Stimulated activated CD8-positive, alpha-beta memory T cell treated with anti-CD3 and anti-CD28 coated beads, Interleukin-12 subunit alpha, Interleukin-12 subunit beta, amount 100 ng/mL, for 4 hours (primary cell): ENCODE data around the gene AEBP1.

Experiments used
- DNase-seq: peaks from one replicate; pipeline ENCODE4 v3.0.0-alpha.2; 2020; ENCODE audit warnings: low read depth

The AEBP1 gene

DNA sequence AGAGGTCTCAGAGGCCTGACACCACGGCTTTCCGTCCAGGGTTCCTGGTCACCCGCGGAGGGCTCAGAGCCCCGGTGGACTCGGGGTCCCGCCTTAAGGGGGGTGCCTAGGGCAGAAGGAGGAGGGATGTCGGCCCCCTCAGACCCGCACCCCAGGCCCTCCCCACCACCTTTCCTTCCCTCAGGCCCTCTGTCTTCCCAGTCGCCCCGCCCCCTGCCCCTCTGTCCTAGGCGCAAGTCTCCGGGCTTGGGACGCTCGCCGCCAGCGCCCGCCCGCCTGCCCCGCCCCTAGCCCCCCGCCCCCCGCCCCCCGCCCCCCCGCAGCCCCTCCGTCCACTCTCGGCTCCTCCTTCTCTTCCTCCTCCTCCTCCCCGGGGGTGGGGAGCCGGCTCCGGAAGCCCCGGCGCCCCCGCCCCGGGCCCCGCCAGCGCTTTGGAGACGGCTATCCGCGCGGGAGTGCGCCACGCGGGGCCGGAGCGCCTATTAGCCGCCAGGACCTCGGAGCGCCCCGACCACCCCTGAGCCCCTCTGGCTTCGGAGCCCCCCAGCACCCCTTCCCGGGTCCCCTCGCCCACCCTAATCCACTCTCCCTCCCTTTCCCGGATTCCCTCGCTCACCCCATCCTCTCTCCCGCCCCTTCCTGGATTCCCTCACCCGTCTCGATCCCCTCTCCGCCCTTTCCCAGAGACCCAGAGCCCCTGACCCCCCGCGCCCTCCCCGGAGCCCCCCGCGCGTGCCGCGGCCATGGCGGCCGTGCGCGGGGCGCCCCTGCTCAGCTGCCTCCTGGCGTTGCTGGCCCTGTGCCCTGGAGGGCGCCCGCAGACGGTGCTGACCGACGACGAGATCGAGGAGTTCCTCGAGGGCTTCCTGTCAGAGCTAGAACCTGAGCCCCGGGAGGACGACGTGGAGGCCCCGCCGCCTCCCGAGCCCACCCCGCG is at the start of gene AEBP1:
TSS of gene AEBP1 (plus strand) at position 423 of the 937 bp plus-strand sequence. CDS start at position 744, 321 bp downstream.
- no peak for DNase-seq

DNA sequence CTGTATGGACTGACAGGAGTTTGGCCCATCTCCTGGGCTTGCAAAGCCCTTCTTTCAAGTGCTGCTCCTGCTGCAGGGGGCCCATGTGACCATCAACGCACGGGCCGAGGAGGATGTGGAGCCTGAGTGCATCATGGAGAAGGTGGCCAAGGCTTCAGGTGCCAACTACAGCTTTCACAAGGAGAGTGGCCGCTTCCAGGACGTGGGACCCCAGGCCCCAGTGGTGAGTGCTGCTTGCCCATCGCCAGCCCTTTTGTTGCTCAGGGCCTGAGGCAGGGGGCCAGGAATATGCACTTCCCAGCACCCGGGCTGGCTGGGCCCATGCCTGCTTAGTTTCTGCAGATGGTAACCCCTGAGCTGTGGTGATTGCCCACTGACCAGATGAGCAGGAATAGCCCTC is 47.5 kb upstream of the AEBP1 start:
- no peak for DNase-seq

DNA sequence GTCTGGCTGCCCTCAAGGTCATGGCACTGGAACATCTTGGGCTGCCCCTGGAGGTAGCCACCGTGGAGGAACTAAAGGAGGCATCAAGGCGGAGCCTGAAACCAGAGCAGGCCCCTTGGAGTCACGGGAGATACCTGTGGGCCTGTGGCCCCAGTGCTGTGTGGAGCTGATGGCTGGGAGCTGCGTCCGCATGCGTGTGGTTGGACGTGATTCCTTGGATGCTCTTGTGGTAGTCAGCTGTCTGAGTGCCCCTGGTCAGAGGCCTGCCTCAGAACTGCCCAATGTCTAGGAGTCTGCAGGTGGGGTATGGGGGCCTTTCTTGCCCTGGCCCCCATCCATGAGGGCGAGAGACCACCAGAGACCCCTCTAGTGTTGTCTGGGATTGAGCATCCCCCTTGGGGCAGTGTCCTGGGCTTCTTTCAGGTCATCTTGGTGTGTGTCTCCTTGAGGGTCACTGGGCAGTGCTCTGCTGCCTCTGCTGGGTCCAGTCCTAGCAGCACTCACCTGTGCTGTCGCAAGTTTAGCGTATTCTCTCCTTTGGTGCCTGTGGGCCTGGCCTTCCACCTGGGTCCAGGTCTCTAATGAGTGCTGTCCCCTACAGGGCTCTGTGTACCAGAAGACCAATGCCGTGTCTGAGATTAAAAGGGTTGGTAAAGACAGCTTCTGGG is 46.8 kb upstream of the AEBP1 start:
- DNase-seq, result no peak

DNA sequence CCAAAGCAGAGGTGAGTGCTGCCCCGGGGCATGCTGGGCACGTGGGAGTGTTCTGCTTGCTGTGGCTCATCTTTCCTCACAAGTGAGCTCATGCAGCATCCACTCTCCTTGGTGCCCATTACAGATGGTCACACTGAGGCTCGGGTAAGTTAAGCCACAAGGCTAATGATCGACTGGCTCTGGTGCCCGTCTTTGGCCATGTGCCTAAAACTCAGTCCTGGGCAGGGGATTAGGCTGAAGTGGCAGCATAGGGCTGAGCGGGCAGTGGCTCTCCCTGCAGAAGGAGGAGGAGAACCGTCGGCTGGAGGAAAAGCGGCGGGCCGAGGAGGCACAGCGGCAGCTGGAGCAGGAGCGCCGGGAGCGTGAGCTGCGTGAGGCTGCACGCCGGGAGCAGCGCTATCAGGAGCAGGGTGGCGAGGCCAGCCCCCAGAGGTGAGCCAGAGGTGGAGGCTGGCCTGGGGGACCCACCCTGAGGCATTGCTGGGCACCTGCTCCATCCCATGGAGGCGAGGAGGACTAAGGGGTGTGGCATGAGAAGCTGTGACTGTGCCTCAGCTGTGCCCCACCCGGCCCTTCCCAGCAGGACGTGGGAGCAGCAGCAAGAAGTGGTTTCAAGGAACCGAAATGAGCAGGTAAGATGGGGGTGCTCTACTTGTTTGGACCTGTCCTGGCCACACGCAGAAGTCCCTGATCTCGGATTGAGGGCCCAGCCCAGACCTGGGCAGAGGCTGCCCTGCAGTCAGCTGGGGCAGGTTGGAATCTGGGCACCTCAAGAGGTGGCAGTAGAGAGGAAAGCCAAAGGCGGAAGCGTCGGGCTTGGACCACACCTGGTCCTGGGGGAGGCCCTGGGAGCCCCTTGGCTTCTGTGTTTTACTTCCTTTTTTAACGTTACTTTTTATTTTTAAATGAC is 46.0 kb upstream of the AEBP1 start:
- no peak for DNase-seq

DNA sequence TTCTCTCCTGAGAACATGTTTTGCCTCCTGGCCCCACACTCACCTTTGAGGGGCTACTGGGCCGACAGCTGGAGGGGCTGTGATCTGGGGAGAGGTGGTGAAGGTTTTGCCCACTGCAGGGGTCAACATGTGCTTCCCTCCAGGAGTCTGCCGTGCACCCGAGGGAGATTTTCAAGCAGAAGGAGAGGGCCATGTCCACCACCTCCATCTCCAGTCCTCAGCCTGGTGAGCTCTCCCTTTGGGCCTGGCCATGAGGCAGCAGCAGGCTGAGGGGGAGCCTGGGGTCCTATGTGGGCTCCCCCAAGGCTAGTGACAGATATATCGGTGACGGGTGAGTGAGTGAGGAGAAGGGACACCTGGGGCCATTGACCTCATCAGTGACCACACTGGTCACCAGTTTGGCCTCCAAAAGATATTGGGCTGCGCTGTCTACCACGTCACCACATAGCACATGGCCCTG is 45.4 kb upstream of the AEBP1 start:
- DNase-seq, result no peak

DNA sequence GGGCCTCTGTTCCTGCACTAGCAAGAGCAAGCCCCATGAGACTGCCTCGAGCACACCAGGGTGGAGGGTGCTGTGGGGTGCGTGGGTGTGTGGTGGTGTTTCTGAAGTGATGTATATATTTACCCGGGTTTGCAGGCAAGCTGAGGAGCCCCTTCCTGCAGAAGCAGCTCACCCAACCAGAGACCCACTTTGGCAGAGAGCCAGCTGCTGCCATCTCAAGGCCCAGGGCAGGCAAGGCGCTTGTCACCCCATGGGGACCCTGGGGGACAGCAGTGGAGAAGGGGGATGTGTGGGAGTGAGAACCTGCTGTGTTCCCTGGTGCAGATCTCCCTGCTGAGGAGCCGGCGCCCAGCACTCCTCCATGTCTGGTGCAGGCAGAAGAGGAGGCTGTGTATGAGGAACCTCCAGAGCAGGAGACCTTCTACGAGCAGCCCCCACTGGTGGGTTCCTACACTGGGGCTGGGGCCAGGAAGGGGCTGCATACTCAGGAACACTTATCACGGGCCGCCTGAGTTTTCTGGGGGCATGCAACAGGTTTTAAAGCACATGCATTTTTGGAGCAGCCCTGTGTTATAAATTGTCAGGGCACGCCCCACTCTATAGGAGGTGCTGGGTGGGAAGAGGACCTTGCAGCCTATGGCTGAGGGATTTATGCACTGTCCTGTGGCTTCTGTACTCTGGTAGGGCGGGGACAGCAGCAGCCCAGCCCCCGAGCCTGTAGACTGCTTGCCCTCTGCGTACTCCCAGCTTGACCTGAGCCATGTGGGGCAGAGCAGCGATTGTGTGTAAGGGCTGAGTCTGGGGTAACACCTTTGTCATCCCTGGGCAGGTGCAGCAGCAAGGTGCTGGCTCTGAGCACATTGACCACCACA is 44.7 kb upstream of the AEBP1 start:
- no peak for DNase-seq

DNA sequence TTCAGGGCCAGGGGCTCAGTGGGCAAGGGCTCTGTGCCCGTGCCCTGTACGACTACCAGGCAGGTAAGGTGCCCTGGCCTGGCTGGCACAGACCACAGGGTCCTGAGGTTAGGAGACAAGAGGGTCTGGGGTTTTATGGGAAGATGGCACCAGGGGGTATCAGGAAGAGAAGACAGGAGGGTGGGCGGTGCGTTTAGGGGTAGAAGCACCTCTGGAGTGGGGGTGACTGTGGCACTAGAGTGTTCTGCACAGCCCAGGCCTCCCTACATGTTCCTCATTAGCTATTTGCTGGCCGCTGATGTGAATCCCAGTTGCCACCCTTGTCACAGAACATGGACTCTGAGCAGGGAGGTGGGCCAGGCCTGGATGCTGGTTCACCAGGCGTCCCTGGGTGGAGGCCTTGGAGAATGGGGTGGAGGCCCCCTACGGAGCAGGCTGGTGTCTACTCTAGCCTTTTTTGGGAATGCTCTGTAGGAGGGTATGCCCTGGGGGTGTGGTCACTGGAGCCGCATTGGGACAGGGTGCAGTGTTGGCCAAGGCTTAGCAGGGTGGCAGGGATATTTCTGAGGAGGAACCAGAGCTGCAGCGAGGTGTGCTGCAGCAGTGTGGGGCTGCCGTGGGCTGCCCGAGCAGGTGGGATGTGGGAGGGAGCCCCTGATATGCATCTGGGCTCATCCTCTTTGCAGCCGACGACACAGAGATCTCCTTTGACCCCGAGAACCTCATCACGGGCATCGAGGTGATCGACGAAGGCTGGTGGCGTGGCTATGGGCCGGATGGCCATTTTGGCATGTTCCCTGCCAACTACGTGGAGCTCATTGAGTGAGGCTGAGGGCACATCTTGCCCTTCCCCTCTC is 43.8 kb upstream of the AEBP1 start:
- no peak for DNase-seq

DNA sequence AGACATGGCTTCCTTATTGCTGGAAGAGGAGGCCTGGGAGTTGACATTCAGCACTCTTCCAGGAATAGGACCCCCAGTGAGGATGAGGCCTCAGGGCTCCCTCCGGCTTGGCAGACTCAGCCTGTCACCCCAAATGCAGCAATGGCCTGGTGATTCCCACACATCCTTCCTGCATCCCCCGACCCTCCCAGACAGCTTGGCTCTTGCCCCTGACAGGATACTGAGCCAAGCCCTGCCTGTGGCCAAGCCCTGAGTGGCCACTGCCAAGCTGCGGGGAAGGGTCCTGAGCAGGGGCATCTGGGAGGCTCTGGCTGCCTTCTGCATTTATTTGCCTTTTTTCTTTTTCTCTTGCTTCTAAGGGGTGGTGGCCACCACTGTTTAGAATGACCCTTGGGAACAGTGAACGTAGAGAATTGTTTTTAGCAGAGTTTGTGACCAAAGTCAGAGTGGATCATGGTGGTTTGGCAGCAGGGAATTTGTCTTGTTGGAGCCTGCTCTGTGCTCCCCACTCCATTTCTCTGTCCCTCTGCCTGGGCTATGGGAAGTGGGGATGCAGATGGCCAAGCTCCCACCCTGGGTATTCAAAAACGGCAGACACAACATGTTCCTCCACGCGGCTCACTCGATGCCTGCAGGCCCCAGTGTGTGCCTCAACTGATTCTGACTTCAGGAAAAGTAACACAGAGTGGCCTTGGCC is 43.0 kb upstream of the AEBP1 start:
- DNase-seq, result no peak

DNA sequence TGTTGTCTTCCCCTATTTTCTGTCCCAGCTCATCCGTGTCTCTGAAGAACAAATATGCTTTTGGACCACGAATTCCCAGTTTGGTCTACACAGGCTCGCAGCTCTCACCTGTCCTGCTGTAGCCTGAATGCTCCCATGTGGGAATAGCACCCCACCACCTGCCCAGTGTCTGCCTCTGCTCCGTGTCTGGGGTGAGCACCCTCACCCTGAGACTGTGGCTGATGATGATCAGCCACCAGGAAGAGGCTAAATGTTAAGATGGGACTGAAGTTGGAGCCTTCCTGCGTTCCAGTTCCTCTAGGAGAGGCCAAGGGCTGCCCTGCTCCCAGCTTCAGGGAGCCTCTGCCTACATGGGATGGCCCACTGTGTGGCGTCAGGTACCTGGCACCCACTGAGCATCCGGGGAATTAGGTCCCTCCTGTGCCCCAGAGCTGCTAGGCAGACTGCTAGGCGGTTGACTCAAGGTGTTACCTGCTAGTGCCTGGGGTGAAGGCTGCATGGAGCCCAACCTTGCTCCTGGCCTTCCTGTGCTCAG is 42.4 kb upstream of the AEBP1 start:
- no peak for DNase-seq

DNA sequence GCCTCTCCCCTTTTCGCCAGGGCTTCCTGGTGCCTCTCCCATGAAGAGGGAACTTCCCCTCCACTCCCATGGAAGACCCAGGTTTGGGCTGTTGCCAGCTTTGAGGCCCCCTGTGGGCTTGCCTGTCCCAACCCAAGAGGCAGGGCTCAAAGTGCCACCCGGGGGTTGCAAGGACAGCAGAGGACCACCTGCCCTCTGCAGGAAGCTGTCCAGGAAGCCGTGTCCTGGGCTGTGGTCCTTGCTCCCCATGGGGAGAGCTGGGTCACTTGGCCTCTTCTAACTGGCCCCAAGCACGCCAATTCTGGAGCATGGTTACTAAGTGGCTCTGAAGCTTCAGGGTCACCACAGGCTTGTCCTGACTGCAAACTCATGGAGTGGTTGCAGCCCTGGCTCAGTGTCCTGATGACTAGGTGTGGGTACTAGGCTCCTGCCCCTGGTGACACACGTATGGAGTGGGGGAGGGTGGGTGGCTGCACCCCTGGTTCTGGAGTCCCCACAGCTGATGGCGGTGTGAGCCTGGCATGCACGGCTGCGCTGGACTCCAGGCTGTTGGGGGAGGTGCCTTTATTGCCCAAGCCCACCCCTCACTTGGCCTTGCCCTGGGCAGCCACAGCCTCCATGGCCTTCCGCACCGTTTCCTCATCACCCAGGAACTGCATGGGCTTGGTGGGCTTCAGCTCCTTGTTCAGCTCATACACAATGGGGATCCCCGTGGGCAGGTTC is 41.8 kb upstream of the AEBP1 start:
- DNase-seq, result no peak

DNA sequence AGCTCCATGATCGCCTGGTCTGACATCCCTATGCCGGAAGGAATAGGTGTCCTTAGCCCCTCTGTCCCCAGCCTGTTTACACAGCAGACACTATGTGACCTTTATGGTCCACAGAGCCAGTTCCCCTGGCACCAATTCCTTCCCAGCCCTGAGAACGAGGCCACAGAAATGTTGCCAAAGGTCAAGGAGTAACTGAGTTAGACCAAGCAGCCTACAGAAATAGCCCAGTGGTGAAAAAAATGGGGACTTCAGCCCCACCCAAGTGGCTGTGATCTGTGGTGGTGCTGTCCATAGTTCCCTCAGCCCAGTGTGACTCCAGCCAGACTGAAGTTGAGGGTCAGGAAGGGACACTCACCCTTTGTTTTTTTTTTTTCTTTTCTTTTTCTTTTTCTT is 41.2 kb upstream of the AEBP1 start:
- DNase-seq, result no peak

DNA sequence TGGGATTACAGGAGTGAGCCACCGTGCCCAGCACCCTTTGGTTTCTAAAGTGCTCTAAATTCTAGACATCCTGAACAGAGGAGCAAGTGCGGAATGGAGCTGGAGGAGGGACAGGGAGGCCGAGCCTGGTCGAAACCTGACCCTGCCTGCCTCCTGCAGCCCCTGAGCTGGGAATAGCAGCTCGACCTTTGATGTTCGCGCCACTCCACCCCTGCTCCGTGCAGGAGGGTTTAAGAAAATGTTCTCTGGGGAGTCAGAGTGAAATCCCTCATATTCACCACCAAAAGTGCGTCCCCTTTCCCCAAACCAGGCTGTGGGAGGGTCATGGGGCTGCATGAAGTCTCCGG is 40.6 kb upstream of the AEBP1 start:
- no peak for DNase-seq

DNA sequence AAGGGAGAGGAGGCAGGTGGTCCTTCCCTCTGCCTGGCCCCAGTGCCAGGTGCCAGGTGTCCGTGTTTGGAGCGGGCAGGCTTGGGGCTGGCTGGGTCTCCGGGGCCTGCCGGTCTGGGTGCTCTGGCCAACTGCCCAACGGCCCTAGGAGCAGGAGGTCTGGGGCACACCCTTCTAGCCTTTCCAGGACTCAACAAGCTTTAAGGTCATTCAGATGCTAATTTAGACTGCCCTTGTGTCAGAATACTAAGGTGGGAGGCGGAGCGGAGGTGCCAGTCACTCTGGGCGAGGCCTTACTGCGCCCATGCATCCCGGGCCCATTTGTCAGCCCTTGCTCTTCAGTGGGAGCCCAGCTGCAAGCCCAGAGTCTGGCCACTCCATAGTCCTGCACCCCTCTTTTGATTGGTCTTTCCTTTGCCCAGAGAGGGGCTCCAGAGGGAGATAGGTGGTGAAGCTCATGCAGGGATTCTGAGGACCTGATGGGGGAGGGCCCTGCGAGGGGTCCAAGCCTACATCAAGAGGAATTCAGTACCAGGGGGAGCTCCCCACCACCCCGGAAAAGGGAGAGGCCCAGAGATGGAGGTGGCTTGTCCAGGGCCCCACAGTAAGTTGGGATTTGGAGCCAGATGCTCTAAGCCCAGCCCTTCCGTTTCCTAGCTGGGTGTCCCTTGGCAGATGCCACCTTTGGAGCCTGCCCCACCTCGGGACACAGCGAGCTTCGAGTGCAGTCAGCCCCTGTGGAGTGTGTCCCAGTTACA is 40.1 kb upstream of the AEBP1 start:
- DNase-seq, result no peak

DNA sequence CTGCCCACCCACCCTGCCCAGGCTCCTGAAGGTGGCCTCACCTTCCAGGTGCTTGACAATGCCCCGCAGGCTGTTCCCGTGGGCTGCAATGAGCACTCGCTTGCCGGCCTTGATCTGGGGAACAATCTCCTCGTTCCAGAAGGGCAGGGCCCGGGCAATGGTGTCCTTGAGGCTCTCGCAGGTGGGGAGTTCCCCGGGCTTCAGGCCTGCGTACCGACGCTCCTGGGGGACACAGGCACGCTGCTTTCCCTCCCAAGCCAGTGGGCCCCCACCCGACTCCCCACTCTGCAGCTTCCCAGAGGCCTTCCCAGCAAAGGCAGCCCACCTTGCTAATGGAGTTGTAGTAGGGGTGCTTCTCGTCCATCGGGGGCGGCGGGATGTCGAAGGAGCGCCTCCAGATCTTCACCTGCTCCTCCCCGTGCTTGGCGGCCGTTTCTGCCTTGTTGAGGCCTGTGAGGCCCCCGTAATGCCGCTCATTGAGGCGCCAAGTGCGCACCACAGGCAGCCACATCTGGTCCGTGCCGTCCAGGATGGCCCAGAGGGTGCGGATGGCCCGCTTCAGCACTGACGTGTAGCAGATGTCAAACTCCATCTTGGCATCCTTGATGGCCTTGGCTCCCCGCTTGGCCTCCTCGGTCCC is 39.2 kb upstream of the AEBP1 start:
- no peak for DNase-seq

DNA sequence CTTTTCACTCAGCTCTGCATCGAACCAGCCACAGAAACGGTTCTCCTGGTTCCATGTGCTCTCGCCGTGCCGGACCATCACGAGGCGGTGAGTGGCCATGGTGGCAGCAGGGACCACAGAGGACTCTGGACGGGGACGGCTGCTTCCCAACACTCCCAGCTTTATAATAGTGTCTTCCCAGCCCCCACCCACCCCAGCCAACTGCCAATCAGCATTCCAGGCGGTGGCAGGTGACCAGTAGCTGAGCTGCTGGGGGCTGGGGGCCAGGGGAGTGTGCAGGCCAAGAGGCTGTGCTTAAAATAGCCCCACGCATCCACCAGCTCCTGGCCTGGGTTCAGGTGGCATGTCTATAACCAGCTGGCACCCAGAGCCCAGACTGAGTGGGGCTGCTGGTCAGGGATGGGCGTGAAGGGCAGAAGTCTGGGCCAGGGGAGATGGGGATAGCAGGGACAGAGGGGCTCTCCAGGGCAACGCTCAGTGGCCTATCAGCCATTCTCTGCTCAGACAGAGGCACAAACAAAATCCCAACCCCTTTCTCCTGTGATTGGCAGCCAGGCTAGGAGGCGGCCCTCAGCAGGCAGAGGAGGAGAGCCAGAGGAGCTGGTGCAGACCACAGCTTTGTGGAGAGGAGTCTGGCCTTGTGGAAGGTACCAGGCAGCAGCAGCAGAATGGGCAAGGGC is 38.6 kb upstream of the AEBP1 start, which contains the start of gene PGAM2:
TSS of gene PGAM2 (minus strand) at position 137 of the 680 bp plus-strand sequence. CDS start at position 99, 38 bp downstream.
- no peak for DNase-seq

DNA sequence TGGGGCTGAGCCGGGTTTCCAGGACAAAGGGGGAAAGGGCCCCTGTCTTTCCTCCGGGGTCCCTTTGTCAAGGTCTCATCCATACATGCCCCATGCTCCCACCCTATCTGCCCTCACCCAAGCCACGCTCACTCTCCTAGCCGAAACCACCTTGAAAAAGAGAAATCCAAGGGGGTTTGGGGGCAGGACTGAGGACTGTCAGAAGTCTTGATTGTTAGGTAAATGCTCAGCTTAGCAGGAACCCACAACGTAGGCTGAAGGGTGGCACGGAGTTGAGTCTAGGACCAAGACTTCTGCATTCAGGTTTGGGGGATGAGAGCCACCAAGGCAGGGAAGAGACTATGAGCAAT is 38.1 kb upstream of the AEBP1 start:
- no peak for DNase-seq

DNA sequence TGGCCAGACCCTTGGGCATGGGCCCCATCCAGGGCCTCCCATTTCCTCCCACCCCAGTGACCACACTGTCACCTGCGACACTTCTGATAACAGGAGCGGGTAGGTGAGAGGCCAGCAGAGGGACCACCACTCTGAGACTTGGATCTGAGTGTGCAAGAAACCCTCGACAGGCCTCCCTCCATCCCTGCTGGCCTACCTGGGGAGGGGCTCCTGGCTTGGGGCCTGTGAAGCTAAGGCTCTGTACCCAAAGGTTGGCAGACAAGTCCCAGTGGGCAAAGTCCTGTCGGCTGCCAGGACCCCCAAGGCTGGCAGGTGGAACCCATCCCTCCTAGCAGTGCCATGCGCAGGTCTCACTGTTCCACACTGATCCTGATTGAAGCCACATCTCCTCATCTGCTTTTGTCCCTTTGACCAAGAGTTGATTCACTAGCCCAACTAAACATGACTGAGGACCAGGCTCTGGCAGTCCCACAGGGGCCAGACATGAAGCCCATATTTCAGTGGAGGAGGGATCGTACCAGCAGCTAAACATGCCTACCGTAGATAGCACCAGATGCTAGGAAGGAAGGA is 37.6 kb upstream of the AEBP1 start:
- DNase-seq, result no peak
